ENCODE data around the gene COL9A3.
"Not testable (repeated sequence)": the region's sequence is repeated elsewhere in the genome, so short reads cannot be mapped to it uniquely, and the experiment has no call there.

Gene COL9A3

DNA sequence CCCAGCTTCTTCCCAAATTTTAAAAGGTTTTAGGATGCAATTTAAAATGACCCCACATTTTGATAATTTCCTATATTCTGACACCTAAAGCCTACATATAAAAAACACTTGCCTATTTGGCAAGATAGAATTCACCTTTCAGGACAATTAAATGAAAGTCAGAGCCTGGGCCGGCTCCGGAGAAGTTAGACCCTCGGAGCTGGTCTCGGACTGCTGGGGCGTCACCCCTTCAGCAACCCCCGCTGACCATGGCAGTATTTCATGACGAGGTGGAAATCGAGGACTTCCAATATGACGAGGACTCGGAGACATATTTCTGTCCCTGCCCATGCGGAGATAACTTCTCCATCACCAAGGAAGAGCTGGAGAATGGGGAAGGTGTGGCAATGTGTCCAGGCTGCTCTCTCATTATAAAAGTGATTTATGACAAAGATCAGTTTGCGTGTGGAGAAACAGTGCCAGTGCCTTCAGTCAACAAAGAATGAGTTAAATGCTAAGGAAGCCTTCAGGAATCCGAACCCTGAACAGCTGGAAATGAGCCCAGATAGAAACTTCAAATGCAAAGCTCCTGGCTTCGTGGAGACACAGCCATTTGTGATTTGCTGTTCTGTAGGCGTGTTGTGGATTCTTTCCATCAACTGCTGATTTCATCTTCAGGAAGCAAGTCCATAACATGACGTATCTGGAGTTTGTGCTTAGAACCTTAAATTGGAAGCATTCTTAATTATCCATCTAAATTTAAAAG, 28.7 kb downstream of the COL9A3 start:
- Histone ChIP-seq H3K9ac (ENCODE audit: low read length) (no peak overlapping the region), H2BK5ac (ENCODE audit: low read depth, low read length, poor library complexity) (no peak overlapping the region), H3K18ac (ENCODE audit: low read length) (no peak overlapping the region), H3K4me2 (ENCODE audit: low read length) (no peak overlapping the region), H2BK120ac (ENCODE audit: insufficient read depth, low read length, poor library complexity) (no peak overlapping the region), H2AFZ (ENCODE audit: insufficient read depth, low read length, poor library complexity) (no peak overlapping the region), H3K4ac (ENCODE audit: low read depth, low read length) (no peak overlapping the region), H3K23ac (ENCODE audit: low read length) (no peak overlapping the region), H2BK12ac (ENCODE audit: low read length) (no peak overlapping the region), H2AK5ac (ENCODE audit: low read length) (no peak overlapping the region), H3K79me2 (ENCODE audit: control insufficient read depth, insufficient read depth, low read length, poor library complexity) (no peaks in the 10 kb centered on the region), H4K12ac (ENCODE audit: low read depth, low read length) (no peak overlapping the region), H3K14ac (ENCODE audit: low read length) (no peak overlapping the region), H3K27me3 (ENCODE audit: insufficient read depth, low read length) (no peaks in the 10 kb centered on the region), H3K9me3 (ENCODE audit: insufficient read depth, low read depth, low read length) (no peaks in the 10 kb centered on the region), H3K4me3 (ENCODE audit: low read depth, low read length) (no peak overlapping the region), H3K36me3 (ENCODE audit: control insufficient read depth in 1 of 2, insufficient read depth in 2 of 2, low read length in 2 of 2) (peaks cover 4% of the 10 kb centered on the region in 2 experiments), H4K91ac (ENCODE audit: low read depth, low read length) (no peak overlapping the region), H4K8ac (ENCODE audit: low read depth, low read length) (no peak overlapping the region), H3K4me1 (ENCODE audit: control insufficient read depth in 1 of 2, insufficient read depth in 2 of 2, low read length in 2 of 2) (no peaks in the 10 kb centered on the region), H3K27ac (ENCODE audit: low read depth, low read length) (no peak overlapping the region), H3K79me1 (ENCODE audit: low read length) (no peaks in the 10 kb centered on the region)
- no CpG with 5 or more reads among the region's 16 CpGs for WGBS (ENCODE audit: extremely low coverage, insufficient coverage, insufficient read length)
- no peak for DNase-seq

DNA sequence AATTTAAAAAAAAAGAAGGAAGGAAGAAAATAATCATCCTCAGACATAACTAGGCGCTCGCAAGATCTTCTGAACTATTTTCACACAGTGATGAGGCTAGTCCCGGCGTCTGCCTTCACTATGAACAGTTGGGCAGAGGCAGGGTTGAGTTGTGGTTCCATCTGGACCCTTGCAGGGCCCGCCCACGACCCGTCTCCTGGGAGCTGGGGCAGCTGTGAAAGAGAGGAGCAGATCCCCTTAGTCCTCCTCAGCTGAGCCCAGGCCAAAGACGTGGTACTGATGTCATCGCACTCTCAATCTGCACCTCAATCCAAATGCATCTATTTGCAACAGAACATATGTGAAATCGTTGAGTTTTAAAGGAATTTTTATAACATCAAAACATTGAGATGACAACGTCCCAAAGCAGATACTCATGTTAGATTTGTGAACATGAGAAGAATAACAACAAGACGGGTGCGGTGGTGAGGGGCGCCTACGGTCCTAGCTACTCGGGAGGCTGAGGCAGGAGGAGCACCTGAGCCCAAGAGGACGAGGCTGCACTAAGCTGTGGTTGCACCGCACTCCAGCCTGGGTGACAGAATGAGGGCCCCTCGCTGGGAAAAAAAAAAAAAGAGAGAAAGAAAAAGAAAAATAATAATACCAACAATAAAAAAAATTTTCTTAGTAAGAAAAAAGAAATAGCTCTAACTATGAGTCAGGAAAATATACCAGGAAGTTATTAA, 29.5 kb downstream of the COL9A3 start:
- no peak overlapping the region for H3K18ac ChIP-seq (ENCODE audit: low read length)
- H3K4me3 ChIP-seq (ENCODE audit: low read depth, low read length) = no peak overlapping the region
- no peak overlapping the region for H3K9ac ChIP-seq (ENCODE audit: low read length)
- WGBS (ENCODE audit: extremely low coverage, insufficient coverage, insufficient read length) = no CpG with 5 or more reads among the region's 19 CpGs
- H3K27me3 ChIP-seq (ENCODE audit: insufficient read depth, low read length) = no peaks in the 10 kb centered on the region
- no peaks in the 10 kb centered on the region for H3K79me1 ChIP-seq (ENCODE audit: low read length)
- H2AFZ ChIP-seq (ENCODE audit: insufficient read depth, low read length, poor library complexity) = no peak overlapping the region
- H3K4me1 ChIP-seq (ENCODE audit: control insufficient read depth in 1 of 2, insufficient read depth in 2 of 2, low read length in 2 of 2) = no peaks in the 10 kb centered on the region
- no peak overlapping the region for H2BK12ac ChIP-seq (ENCODE audit: low read length)
- DNase-seq = no peak
- H2AK5ac ChIP-seq (ENCODE audit: low read length) = no peak overlapping the region
- peaks cover 2% of the 10 kb centered on the region in 2 experiments for H3K36me3 ChIP-seq (ENCODE audit: control insufficient read depth in 1 of 2, insufficient read depth in 2 of 2, low read length in 2 of 2)
- no peak overlapping the region for H2BK120ac ChIP-seq (ENCODE audit: insufficient read depth, low read length, poor library complexity)
- no peak overlapping the region for H2BK5ac ChIP-seq (ENCODE audit: low read depth, low read length, poor library complexity)
- H3K14ac ChIP-seq (ENCODE audit: low read length) = no peak overlapping the region
- no peak overlapping the region for H4K12ac ChIP-seq (ENCODE audit: low read depth, low read length)
- no peak overlapping the region for H3K4me2 ChIP-seq (ENCODE audit: low read length)
- H3K9me3 ChIP-seq (ENCODE audit: insufficient read depth, low read depth, low read length) = no peaks in the 10 kb centered on the region
- no peak overlapping the region for H4K8ac ChIP-seq (ENCODE audit: low read depth, low read length)
- no peak overlapping the region for H3K23ac ChIP-seq (ENCODE audit: low read length)
- H3K79me2 ChIP-seq (ENCODE audit: control insufficient read depth, insufficient read depth, low read length, poor library complexity) = no peaks in the 10 kb centered on the region
- H4K91ac ChIP-seq (ENCODE audit: low read depth, low read length) = no peak overlapping the region
- no peak overlapping the region for H3K4ac ChIP-seq (ENCODE audit: low read depth, low read length)
- H3K27ac ChIP-seq (ENCODE audit: low read depth, low read length) = no peak overlapping the region

DNA sequence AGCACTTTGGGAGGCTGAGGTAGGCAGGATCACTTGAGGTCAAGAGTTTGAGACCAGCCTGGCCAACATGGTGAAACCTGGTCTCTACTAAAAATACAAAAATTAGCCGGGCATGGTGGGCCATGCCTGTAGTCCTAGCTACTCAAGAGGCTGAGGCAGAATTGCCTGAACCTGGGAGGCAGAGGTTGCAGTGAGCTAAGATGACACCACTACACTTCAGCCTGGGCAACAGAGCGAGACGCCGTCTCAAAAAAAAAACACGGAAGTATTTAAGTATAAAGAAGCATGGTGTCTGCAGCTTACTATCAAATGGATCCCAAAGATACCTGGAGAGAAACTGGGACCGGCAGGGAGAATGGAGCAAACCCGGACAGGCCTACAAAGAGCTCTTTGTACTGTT, 32.1 kb downstream of the COL9A3 start:
- H3K4me1 ChIP-seq (ENCODE audit: control insufficient read depth in 1 of 2, insufficient read depth in 2 of 2, low read length in 2 of 2); H4K12ac ChIP-seq (ENCODE audit: low read depth, low read length); H3K9me3 ChIP-seq (ENCODE audit: insufficient read depth, low read depth, low read length); H3K4me3 ChIP-seq (ENCODE audit: low read depth, low read length); H3K9ac ChIP-seq (ENCODE audit: low read length); H3K27me3 ChIP-seq (ENCODE audit: insufficient read depth, low read length); H2BK12ac ChIP-seq (ENCODE audit: low read length); H3K27ac ChIP-seq (ENCODE audit: low read depth, low read length); H3K14ac ChIP-seq (ENCODE audit: low read length); H3K18ac ChIP-seq (ENCODE audit: low read length); H4K8ac ChIP-seq (ENCODE audit: low read depth, low read length); H2AFZ ChIP-seq (ENCODE audit: insufficient read depth, low read length, poor library complexity); H2AK5ac ChIP-seq (ENCODE audit: low read length); H2BK5ac ChIP-seq (ENCODE audit: low read depth, low read length, poor library complexity); H2BK120ac ChIP-seq (ENCODE audit: insufficient read depth, low read length, poor library complexity); H3K79me2 ChIP-seq (ENCODE audit: control insufficient read depth, insufficient read depth, low read length, poor library complexity); DNase-seq; H4K91ac ChIP-seq (ENCODE audit: low read depth, low read length); H3K4ac ChIP-seq (ENCODE audit: low read depth, low read length); H3K23ac ChIP-seq (ENCODE audit: low read length); H3K79me1 ChIP-seq (ENCODE audit: low read length); H3K4me2 ChIP-seq (ENCODE audit: low read length): not testable (repeated sequence)
- H3K36me3 ChIP-seq (ENCODE audit: control insufficient read depth in 1 of 2, insufficient read depth in 2 of 2, low read length in 2 of 2) = peaks cover 8 to 10% of the 10 kb centered on the region in 2 experiments
- no CpG with 5 or more reads among the region's 7 CpGs for WGBS (ENCODE audit: extremely low coverage, insufficient coverage, insufficient read length)

DNA sequence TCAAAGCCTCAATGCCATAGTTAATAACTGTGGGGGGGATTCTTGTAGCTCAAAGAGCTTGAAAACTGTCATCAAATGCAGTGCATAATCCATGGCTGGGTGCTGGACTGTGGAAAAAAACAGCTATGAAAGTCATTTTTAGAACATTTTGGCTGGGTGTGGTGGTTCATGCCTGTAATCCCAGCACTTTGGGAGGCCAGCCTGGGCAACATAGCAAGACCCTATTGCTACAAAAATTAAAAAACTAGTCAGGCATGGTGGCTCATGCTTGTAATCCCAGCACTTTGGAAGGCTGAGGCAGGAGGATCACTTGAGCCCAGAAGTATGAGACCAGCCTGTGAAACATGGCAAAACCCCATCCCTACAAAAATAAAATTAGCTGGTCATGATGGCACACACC, 32.6 kb downstream of the COL9A3 start:
- Histone ChIP-seq H2AFZ (ENCODE audit: insufficient read depth, low read length, poor library complexity) (no peak overlapping the region), H3K4me3 (ENCODE audit: low read depth, low read length) (no peak overlapping the region), H2BK5ac (ENCODE audit: low read depth, low read length, poor library complexity) (no peak overlapping the region), H4K12ac (ENCODE audit: low read depth, low read length) (no peak overlapping the region), H4K91ac (ENCODE audit: low read depth, low read length) (no peak overlapping the region), H3K27ac (ENCODE audit: low read depth, low read length) (no peak overlapping the region), H3K23ac (ENCODE audit: low read length) (no peak overlapping the region), H2AK5ac (ENCODE audit: low read length) (no peak overlapping the region), H3K18ac (ENCODE audit: low read length) (no peak overlapping the region), H3K14ac (ENCODE audit: low read length) (no peak overlapping the region), H3K9me3 (ENCODE audit: insufficient read depth, low read depth, low read length) (no peaks in the 10 kb centered on the region), H3K36me3 (ENCODE audit: control insufficient read depth in 1 of 2, insufficient read depth in 2 of 2, low read length in 2 of 2) (peaks cover 10 to 11% of the 10 kb centered on the region in 2 experiments), H3K79me1 (ENCODE audit: low read length) (no peaks in the 10 kb centered on the region), H3K4ac (ENCODE audit: low read depth, low read length) (no peak overlapping the region), H3K79me2 (ENCODE audit: control insufficient read depth, insufficient read depth, low read length, poor library complexity) (no peaks in the 10 kb centered on the region), H4K8ac (ENCODE audit: low read depth, low read length) (no peak overlapping the region), H2BK12ac (ENCODE audit: low read length) (no peak overlapping the region), H3K4me1 (ENCODE audit: control insufficient read depth in 1 of 2, insufficient read depth in 2 of 2, low read length in 2 of 2) (no peaks in the 10 kb centered on the region), H3K27me3 (ENCODE audit: insufficient read depth, low read length) (no peaks in the 10 kb centered on the region), H2BK120ac (ENCODE audit: insufficient read depth, low read length, poor library complexity) (no peak overlapping the region), H3K9ac (ENCODE audit: low read length) (no peak overlapping the region), H3K4me2 (ENCODE audit: low read length) (no peak overlapping the region)
- no peak for DNase-seq
